ENCODE results near the gene LHX3. TPM values are rescaled to one million over a fixed set of nuclear protein-coding genes. Genes with fewer than 3 reads are reported as not detected.

LHX3 gene
- total and polyA plus RNA-seq, 2 donors (not counting 1 experiment from before 2014, with no cell fraction given): 0.07 to 0.30 TPM

DNA sequence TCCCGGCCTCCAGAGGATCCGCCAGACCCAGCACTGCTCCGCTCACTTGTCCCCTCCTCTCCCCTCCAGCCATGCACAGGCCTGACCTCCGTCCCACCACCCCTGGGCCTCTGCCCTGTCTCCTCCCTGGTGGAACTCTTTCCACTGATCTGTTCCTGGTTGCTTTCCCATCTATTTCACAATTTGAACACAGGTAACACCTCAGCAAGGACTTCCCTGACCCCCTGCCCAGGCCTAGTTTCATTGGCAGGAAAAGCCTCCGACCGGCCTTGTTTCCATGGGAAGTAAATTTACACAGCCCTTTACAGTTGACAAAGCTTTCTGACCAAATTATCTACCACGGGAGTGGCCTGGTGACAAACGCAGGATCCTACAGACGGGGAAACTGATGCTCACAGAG is 25.8 kb upstream of the LHX3 start:
- intact Hi-C loops (cut with micrococcal nuclease): no loop called here
- peaks cover 0 to 63% of the 10 kb centered on the region in 2 experiments for H3K36me3 ChIP-seq (replicated peaks in 1 of 2; ENCODE audit: control extremely low read depth in 1 of 2, control insufficient read depth in 1 of 2, extremely low read depth in 1 of 2, insufficient read depth in 2 of 2, low read length in 1 of 2)
- H2AFZ ChIP-seq (ENCODE audit: insufficient read depth, low read depth, low read length, poor library complexity, severe bottlenecking): no peak overlapping the region
- no peak for ATAC-seq (ENCODE audit: low read depth)
- DNase-seq: no peak
- ChIA-PET CTCF (interaction anchor here (0.7 to 1.0 kb wide), 4 partner anchors 8 to 624 kb away, joined by 3 read pairs; no protein-coding TSS in a partner anchor), POLR2A (no interaction called here)
- H3K27me3 ChIP-seq (replicated peaks in 1 of 4; ENCODE audit: control extremely low read depth in 1 of 4, control insufficient read depth in 3 of 4, insufficient read depth in 4 of 4, low read length in 3 of 4): no peaks in the 10 kb centered on the region
- 98% methylated on average over 9 of the region's 9 CpGs for WGBS (ENCODE audit: insufficient coverage)
- peak overlapping the region; percentile 32 for H3K27ac Mint-ChIP-seq
- H3K4me3 Mint-ChIP-seq: peak overlapping the region; percentile 23
- no peaks in the 10 kb centered on the region for H3K27me3 Mint-ChIP-seq
- H3K4me2 ChIP-seq (replicated peaks; ENCODE audit: low read depth, low read length, poor library complexity, severe bottlenecking): no peak overlapping the region
- no peak overlapping the region for H3K27ac ChIP-seq (ENCODE audit: low read length in 2 of 2)
- no peak overlapping the region for H3K9ac ChIP-seq (ENCODE audit: low read length)
- peaks cover 0 to 4% (median 0%) of the 10 kb centered on the region in 3 donors for H3K9me3 ChIP-seq (ENCODE audit: control extremely low read depth in 1 of 3, control insufficient read depth in 2 of 3, insufficient read depth in 1 of 3, low read length in 2 of 3)
- peaks cover 100% of the 10 kb centered on the region for H3K79me2 ChIP-seq (ENCODE audit: control insufficient read depth, insufficient read depth, low read length)
- H4K20me1 ChIP-seq (ENCODE audit: control insufficient read depth, insufficient read depth, low read length, poor library complexity, severe bottlenecking): peaks cover 88% of the 10 kb centered on the region
- peaks cover 90% of the 10 kb centered on the region for H3K4me1 Mint-ChIP-seq
- H3K4me1 ChIP-seq (ENCODE audit: control insufficient read depth in 2 of 2, insufficient read depth in 2 of 2, low read length in 2 of 2): peaks cover 39 to 75% of the 10 kb centered on the region in 2 donors
- no peaks in the 10 kb centered on the region for H3K9me3 Mint-ChIP-seq (ENCODE audit: insufficient read depth)
- H3K4me3 ChIP-seq (ENCODE audit: control extremely low read depth in 1 of 5, extremely low read depth in 1 of 5, insufficient read depth in 1 of 5, low read depth in 2 of 5, low read length in 4 of 5): no peak overlapping the region
- TF ChIP-seq, protein P1, sequence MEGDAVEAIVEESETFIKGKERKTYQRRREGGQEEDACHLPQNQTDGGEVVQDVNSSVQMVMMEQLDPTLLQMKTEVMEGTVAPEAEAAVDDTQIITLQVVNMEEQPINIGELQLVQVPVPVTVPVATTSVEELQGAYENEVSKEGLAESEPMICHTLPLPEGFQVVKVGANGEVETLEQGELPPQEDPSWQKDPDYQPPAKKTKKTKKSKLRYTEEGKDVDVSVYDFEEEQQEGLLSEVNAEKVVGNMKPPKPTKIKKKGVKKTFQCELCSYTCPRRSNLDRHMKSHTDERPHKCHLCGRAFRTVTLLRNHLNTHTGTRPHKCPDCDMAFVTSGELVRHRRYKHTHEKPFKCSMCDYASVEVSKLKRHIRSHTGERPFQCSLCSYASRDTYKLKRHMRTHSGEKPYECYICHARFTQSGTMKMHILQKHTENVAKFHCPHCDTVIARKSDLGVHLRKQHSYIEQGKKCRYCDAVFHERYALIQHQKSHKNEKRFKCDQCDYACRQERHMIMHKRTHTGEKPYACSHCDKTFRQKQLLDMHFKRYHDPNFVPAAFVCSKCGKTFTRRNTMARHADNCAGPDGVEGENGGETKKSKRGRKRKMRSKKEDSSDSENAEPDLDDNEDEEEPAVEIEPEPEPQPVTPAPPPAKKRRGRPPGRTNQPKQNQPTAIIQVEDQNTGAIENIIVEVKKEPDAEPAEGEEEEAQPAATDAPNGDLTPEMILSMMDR (IDR thresholded peaks at IDR 0.05): no peak
- no peak for TF ChIP-seq EZH2 (IDR thresholded peaks at IDR 0.05; ENCODE audit: borderline replicate concordance, insufficient read depth, low read depth, low read length, poor library complexity, severe bottlenecking)

DNA sequence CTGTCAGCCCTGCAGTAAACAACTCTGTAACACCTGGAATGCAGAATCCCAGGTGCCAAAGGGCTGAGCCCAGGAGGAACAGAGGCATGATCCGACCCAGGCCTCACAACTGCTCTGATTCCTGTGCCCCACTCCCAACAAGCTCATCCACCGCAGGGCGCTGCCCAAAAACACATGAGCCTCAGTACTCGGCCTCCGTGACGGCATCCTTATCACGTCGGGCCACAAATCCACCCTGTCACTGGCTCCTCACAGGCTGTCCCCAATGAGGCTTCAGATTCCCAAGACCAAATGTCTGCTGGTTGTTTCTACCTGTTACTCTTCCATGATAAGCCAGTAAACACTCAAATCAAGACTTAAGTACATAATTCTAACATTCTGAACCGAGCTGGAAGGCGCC is 25.4 kb upstream of the LHX3 start:
- Mint-ChIP-seq H3K4me1 (peaks cover 90% of the 10 kb centered on the region), H3K27ac (peak overlapping the region; percentile 32), H3K9me3 (ENCODE audit: insufficient read depth) (no peaks in the 10 kb centered on the region), H3K4me3 (no peak overlapping the region), H3K27me3 (no peaks in the 10 kb centered on the region)
- H3K9ac ChIP-seq (ENCODE audit: low read length): no peak overlapping the region
- H3K27ac ChIP-seq (ENCODE audit: low read length in 2 of 2): no peak overlapping the region
- H3K36me3 ChIP-seq (replicated peaks in 1 of 2; ENCODE audit: control extremely low read depth in 1 of 2, control insufficient read depth in 1 of 2, extremely low read depth in 1 of 2, insufficient read depth in 2 of 2, low read length in 1 of 2): peaks cover 0 to 59% of the 10 kb centered on the region in 2 experiments
- no peak for ATAC-seq (ENCODE audit: low read depth)
- H3K4me2 ChIP-seq (replicated peaks; ENCODE audit: low read depth, low read length, poor library complexity, severe bottlenecking): no peak overlapping the region
- TF ChIP-seq, protein P1 (IDR thresholded peaks at IDR 0.05): no peak
- no peak for TF ChIP-seq EZH2 (IDR thresholded peaks at IDR 0.05; ENCODE audit: borderline replicate concordance, insufficient read depth, low read depth, low read length, poor library complexity, severe bottlenecking)
- peaks cover 88% of the 10 kb centered on the region for H4K20me1 ChIP-seq (ENCODE audit: control insufficient read depth, insufficient read depth, low read length, poor library complexity, severe bottlenecking)
- 99% methylated on average over 10 of the region's 10 CpGs for WGBS (ENCODE audit: insufficient coverage)
- H3K79me2 ChIP-seq (ENCODE audit: control insufficient read depth, insufficient read depth, low read length): peaks cover 98% of the 10 kb centered on the region
- CTCF ChIA-PET: interaction anchor here (0.7 to 0.9 kb wide), 2 partner anchors 8 to 623 kb away, joined by 3 read pairs; no protein-coding TSS in a partner anchor
- peaks cover 43 to 75% of the 10 kb centered on the region in 2 donors for H3K4me1 ChIP-seq (ENCODE audit: control insufficient read depth in 2 of 2, insufficient read depth in 2 of 2, low read length in 2 of 2)
- POLR2A ChIA-PET: no interaction called here
- H3K27me3 ChIP-seq (replicated peaks in 1 of 4; ENCODE audit: control extremely low read depth in 1 of 4, control insufficient read depth in 3 of 4, insufficient read depth in 4 of 4, low read length in 3 of 4): no peaks in the 10 kb centered on the region
- DNase-seq: no peak
- no peak overlapping the region for H2AFZ ChIP-seq (ENCODE audit: insufficient read depth, low read depth, low read length, poor library complexity, severe bottlenecking)
- H3K9me3 ChIP-seq (ENCODE audit: control extremely low read depth in 1 of 3, control insufficient read depth in 2 of 3, insufficient read depth in 1 of 3, low read length in 2 of 3): peaks cover 0 to 9% (median 0%) of the 10 kb centered on the region in 3 donors
- H3K4me3 ChIP-seq (ENCODE audit: control extremely low read depth in 1 of 5, extremely low read depth in 1 of 5, insufficient read depth in 1 of 5, low read depth in 2 of 5, low read length in 4 of 5): no peak overlapping the region
- intact Hi-C loops (cut with micrococcal nuclease): no loop called here

Measured in B cell (primary cell).